Gastroesophageal sphincter (tissue), 3 donors: ENCODE results near the gene ABCC5.

ENCODE experiments used
- EP300 ChIP-seq: sonication (generic); formaldehyde crosslinking; IDR thresholded peaks from one replicate; pipeline ENCODE4 v1.6.1; 2017; ENCODE audit warnings: antibody characterized with exemption, mild to moderate bottlenecking
- POLR2A ChIP-seq, 2 donors: fragments of 450-650 bp; IDR thresholded peaks; one replicate each; pipeline ENCODE4 v1.6.1; 2017; ENCODE audit warnings: antibody characterized with exemption in 2 of 2, mild to moderate bottlenecking in 2 of 2, moderate library complexity in 1 of 2
- TF ChIP-seq, protein P1 (sequence below), 4 experiments: fragments of 200-600 bp in 2 of 4; fragments of 450-650 bp in 2 of 4; sonication (generic) in 1 of 4; IDR thresholded peaks; one replicate each; pipeline ENCODE4 v1.5.1; 2017 to 2019; ENCODE audit warnings: antibody characterized with exemption in 4 of 4, mild to moderate bottlenecking in 2 of 4, moderate library complexity in 2 of 4

DNA sequence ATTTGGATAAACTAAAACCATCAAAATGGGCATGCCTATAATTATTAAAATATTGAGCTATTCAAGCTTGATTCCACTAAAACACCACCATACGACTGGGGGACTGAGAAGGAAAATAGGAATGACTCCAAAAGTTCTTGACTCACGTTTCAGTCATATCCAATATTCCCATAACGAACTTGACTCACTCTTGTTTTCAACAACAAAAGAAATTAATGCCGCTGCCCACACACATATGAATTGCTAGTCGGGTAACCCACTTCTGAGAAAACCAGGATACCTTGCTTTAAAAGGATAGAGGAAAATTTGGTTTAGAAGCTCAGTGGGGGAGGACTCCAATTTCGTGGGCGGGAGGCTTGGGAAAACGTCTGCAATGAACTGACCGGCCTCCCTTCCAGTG, 40.3 kb upstream of the ABCC5 start:
- TF ChIP-seq POLR2A (IDR thresholded peaks at IDR 0.05): no peak
- TF ChIP-seq, protein P1, sequence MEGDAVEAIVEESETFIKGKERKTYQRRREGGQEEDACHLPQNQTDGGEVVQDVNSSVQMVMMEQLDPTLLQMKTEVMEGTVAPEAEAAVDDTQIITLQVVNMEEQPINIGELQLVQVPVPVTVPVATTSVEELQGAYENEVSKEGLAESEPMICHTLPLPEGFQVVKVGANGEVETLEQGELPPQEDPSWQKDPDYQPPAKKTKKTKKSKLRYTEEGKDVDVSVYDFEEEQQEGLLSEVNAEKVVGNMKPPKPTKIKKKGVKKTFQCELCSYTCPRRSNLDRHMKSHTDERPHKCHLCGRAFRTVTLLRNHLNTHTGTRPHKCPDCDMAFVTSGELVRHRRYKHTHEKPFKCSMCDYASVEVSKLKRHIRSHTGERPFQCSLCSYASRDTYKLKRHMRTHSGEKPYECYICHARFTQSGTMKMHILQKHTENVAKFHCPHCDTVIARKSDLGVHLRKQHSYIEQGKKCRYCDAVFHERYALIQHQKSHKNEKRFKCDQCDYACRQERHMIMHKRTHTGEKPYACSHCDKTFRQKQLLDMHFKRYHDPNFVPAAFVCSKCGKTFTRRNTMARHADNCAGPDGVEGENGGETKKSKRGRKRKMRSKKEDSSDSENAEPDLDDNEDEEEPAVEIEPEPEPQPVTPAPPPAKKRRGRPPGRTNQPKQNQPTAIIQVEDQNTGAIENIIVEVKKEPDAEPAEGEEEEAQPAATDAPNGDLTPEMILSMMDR (IDR thresholded peaks at IDR 0.05): no peak
- TF ChIP-seq EP300: no peak
